ENCODE data around the gene ACAN. TPM values are rescaled to one million over a fixed set of nuclear protein-coding genes. Genes with fewer than 3 reads are reported as not detected.

ACAN gene
- total RNA-seq, 4 donors from 2014 or later, result 0.38 TPM; not detected in 3

GRCh38 chr15:88901508-88902220 is 98.4 kb downstream of the ACAN start:
- Histone ChIP-seq H3K4me1 (peaks cover 0 to 15% (median 8%) of the 10 kb centered on the region in 4 donors), H3K27me3 (no peaks in the 10 kb centered on the region), H3K4me3 (no peak overlapping the region), H3K9me3 (no peaks in the 10 kb centered on the region), H3K36me3 (no peaks in the 10 kb centered on the region), H3K27ac (no peak overlapping the region)
- TF ChIP-seq POLR2A (IDR thresholded peaks at IDR 0.05) (no peak), CTCF (IDR thresholded peaks at IDR 0.05) (no peak)
- DNase-seq, result no peak

GRCh38 chr15:88902221-88902835 is 99.1 kb downstream of the ACAN start:
- TF ChIP-seq POLR2A (IDR thresholded peaks at IDR 0.05) (no peak), CTCF (IDR thresholded peaks at IDR 0.05) (no peak)
- H3K4me3 ChIP-seq, result no peak overlapping the region
- DNase-seq, result no peak
- no peaks in the 10 kb centered on the region for H3K27me3 ChIP-seq
- H3K9me3 ChIP-seq, result no peaks in the 10 kb centered on the region
- H3K36me3 ChIP-seq, result no peaks in the 10 kb centered on the region
- peaks cover 0 to 9% (median 4%) of the 10 kb centered on the region in 4 donors for H3K4me1 ChIP-seq
- H3K27ac ChIP-seq, result no peak overlapping the region

- H3K9me3 ChIP-seq, result no peaks in the 10 kb centered on the region
- H3K36me3 ChIP-seq, result no peaks in the 10 kb centered on the region
- H3K27ac ChIP-seq, result no peak overlapping the region
- peaks cover 0 to 8% (median 2%) of the 10 kb centered on the region in 4 donors for H3K4me1 ChIP-seq
- DNase-seq, result no peak
- H3K27me3 ChIP-seq, result no peaks in the 10 kb centered on the region
- TF ChIP-seq POLR2A (IDR thresholded peaks at IDR 0.05) (no peak), CTCF (IDR thresholded peaks at IDR 0.05) (no peak)
- no peak overlapping the region for H3K4me3 ChIP-seq
Measured at GRCh38 chr15:88902846-88903245, 99.6 kb downstream of the ACAN start.

- H3K9me3 ChIP-seq, result no peaks in the 10 kb centered on the region
- peaks cover 0 to 8% (median 2%) of the 10 kb centered on the region in 4 donors for H3K4me1 ChIP-seq
- H3K27ac ChIP-seq, result peak overlapping the region in 1 of 4 donors; percentile 53
- TF ChIP-seq CTCF (IDR thresholded peaks at IDR 0.05), result no peak
- TF ChIP-seq POLR2A (IDR thresholded peaks at IDR 0.05), result no peak
- no peaks in the 10 kb centered on the region for H3K27me3 ChIP-seq
- H3K4me3 ChIP-seq, result no peak overlapping the region
- H3K36me3 ChIP-seq, result no peaks in the 10 kb centered on the region
- DNase-seq, result no peak
Measured at GRCh38 chr15:88904257-88904623, 101.0 kb downstream of the ACAN start.

GRCh38 chr15:88904624-88905327 is 101.5 kb downstream of the ACAN start:
- TF ChIP-seq POLR2A (IDR thresholded peaks at IDR 0.05) (no peak), CTCF (IDR thresholded peaks at IDR 0.05) (peak; percentile 73 to 98 (median 93))
- DNase-seq, result peak; percentile 86 to 93 (median 87)
- no peaks in the 10 kb centered on the region for H3K9me3 ChIP-seq
- H3K4me3 ChIP-seq, result no peak overlapping the region
- no peaks in the 10 kb centered on the region for H3K27me3 ChIP-seq
- no peaks in the 10 kb centered on the region for H3K36me3 ChIP-seq
- peaks cover 0 to 8% (median 2%) of the 10 kb centered on the region in 4 donors for H3K4me1 ChIP-seq
- peak overlapping the region in 1 of 4 donors; percentile 53 for H3K27ac ChIP-seq
